Ovary (tissue), 9 donors: ENCODE results near the gene RGS3. TPM values are rescaled to one million over a fixed set of nuclear protein-coding genes. Genes with fewer than 3 reads are reported as not detected.

ENCODE experiments used
- DNase-seq, 5 donors: peaks; one replicate each; pipeline ENCODE4 v3.0.0-alpha.2; 2019 to 2020
- H3K27ac ChIP-seq, 2 donors: fragments of 200-600 bp; one replicate each; pipeline versions ENCODE4 v1.5.1 to v1.8.0; 2019 to 2022
- H3K27me3 ChIP-seq: fragments of 200-600 bp; one replicate; pipeline ENCODE4 v1.8.0; 2022
- H3K36me3 ChIP-seq: fragments of 200-600 bp; sonication (generic); one replicate; pipeline ENCODE4 v1.5.1; 2019
- H3K4me1 ChIP-seq: one replicate; pipeline ENCODE4 v1.8.1; 2013; ENCODE audit warnings: mild to moderate bottlenecking, moderate library complexity; ENCODE audit not compliant: insufficient read depth
- H3K4me3 ChIP-seq: fragments of 200-600 bp; sonication (generic); one replicate; pipeline ENCODE4 v1.5.1; 2017
- H3K9me3 ChIP-seq, 2 donors: fragments of 200-600 bp in 1 of 2; sonication (generic) in 1 of 2; one replicate each; pipeline versions ENCODE4 v1.5.1 to v1.8.1; 2013 to 2019; ENCODE audit warnings: mild to moderate bottlenecking in 1 of 2, moderate library complexity in 1 of 2
- CTCF ChIP-seq, 3 donors: fragments of 450-650 bp in 2 of 3; fragments of 200-600 bp in 1 of 3; IDR thresholded peaks; one replicate each; pipeline versions ENCODE4 v1.5.1 to v1.8.0; 2016 to 2022; ENCODE audit warnings: antibody characterized with exemption in 3 of 3, mild to moderate bottlenecking in 1 of 3
- EP300 ChIP-seq: sonication (generic); formaldehyde crosslinking; IDR thresholded peaks from one replicate; pipeline ENCODE4 v1.6.1; 2017; ENCODE audit warnings: antibody characterized with exemption
- POLR2A ChIP-seq: fragments of 450-650 bp; IDR thresholded peaks from one replicate; pipeline ENCODE4 v1.6.1; 2017; ENCODE audit warnings: antibody characterized with exemption, mild to moderate bottlenecking, moderate library complexity
- WGBS, 3 donors: extraction: QIAGEN DNeasy Blood & Tissue Kit in 1 of 3; methylation state at CpG; one replicate each; pipeline versions ENCODE4 v1.1.5 to v1.1.7; 2013 to 2017; 5-methylcytosine and 5-hydroxymethylcytosine counted together
- intact Hi-C, 4 donors: fragments of 100-400 bp; cut with DNase I; formaldehyde crosslinking; loops; one replicate each; pipeline versions ENCODE4 v1.11.0 to v1.15.1; 2022 to 2023
- polyA plus RNA-seq, 2 donors: library from polyadenylated mRNA; stranded (reverse); fragments of 200-250 nt in 1 of 2; fragments of 350-450 nt in 1 of 2; fragmentation: Illumina TruSeq in 1 of 2; extraction: RNeasy Lipid Tissue Mini Kit (QIAGEN cat#74804) in 1 of 2; gene quantifications; one replicate each; pipeline ENCODE4 v1.2.3, GENCODE V29; 2013 to 2014
- total RNA-seq, 7 donors: library from RNA; depleted of rRNA in 2 of 7; stranded (reverse); fragments of >200 nt in 2 of 7; fragmentation: NEBNext Ultra II Directional in 3 of 7; extraction: Animal tissue kit (Norgen Biotek cat#: 25700) in 3 of 7; gene quantifications; one replicate each; pipeline versions ENCODE4 v1.1.0 to v1.2.4, GENCODE V29; 2016 to 2023
- donor health status: DM: no; HTN: no; CAD: no; lungs with moderate emphysema.
- donor health status: DM: no; HTN: no; CAD: no.
- donor health status: Bipolar disorder and iron deficiency.
- donor health status: DM: yes; HTN: yes; CAD: no.
- donor health status: DM: no; HTN: no; CAD: no.
- donor health status: DM: yes; HTN: yes; CAD: no.

Gene RGS3
- total and polyA plus RNA-seq, 9 donors: 6.1 to 49.3 (median 15.4) TPM

- H3K27ac ChIP-seq: peak overlapping the region in 1 of 2 donors; percentile 68
- H3K4me3 ChIP-seq: no peak overlapping the region
- intact Hi-C loops: loop anchor here in 1 of 4 donors (2.0 kb wide), 1 partner anchor 22 kb away; no protein-coding TSS in a partner anchor
- peaks cover 25% of the 10 kb centered on the region for H3K4me1 ChIP-seq
- H3K27me3 ChIP-seq: no peaks in the 10 kb centered on the region
- H3K36me3 ChIP-seq: no peaks in the 10 kb centered on the region
- no peaks in the 10 kb centered on the region for H3K9me3 ChIP-seq
- TF ChIP-seq POLR2A (no peak), CTCF (IDR thresholded peaks at IDR 0.05) (no peak), EP300 (no peak)
- DNase-seq: peak in 2 of 5 donors; percentile 22 to 36
- 66 to 77% (median 76%) methylated on average over 16 of the region's 16 CpGs for WGBS, 3 donors
Observed at GRCh38 chr9:113616621-113617496, 153.3 kb downstream of the RGS3 start.

DNA sequence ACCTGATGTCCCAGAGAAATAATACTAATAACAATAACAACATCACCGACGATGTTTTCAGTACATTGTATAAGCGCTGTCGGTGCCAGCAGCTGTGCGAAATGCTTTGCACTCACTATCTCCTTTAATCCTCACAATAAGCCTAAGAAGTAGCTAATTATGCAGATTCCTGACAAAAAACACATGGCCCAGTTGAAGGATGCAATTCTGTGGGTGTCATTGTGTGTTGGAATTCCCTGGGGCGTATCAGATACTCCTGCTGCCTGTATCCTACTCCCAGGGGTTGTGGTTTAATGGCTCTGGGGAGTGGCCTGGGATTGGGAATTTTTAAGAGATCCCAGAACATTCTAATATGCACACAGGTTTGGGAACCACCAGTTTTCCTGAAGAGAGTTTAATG, 154.0 kb downstream of the RGS3 start:
- Histone ChIP-seq H3K27me3 (no peaks in the 10 kb centered on the region), H3K4me3 (no peak overlapping the region), H3K36me3 (no peaks in the 10 kb centered on the region), H3K9me3 (no peaks in the 10 kb centered on the region), H3K4me1 (peaks cover 25% of the 10 kb centered on the region), H3K27ac (no peak overlapping the region)
- TF ChIP-seq EP300: no peak
- TF ChIP-seq CTCF (IDR thresholded peaks at IDR 0.05): no peak
- no peak for TF ChIP-seq POLR2A
- intact Hi-C loops: loop anchor here in 1 of 4 donors (2.0 kb wide), 1 partner anchor 23 kb away; no protein-coding TSS in a partner anchor
- DNase-seq: peak in 1 of 5 donors; percentile 23
- 15 to 48% (median 36%) methylated on average over 6 of the region's 6 CpGs for WGBS, 3 donors

- TF ChIP-seq EP300: no peak
- TF ChIP-seq CTCF (IDR thresholded peaks at IDR 0.05): no peak
- TF ChIP-seq POLR2A: no peak
- Histone ChIP-seq H3K27ac (no peak overlapping the region), H3K27me3 (no peaks in the 10 kb centered on the region), H3K36me3 (no peaks in the 10 kb centered on the region), H3K4me3 (no peak overlapping the region), H3K4me1 (peaks cover 23% of the 10 kb centered on the region), H3K9me3 (no peaks in the 10 kb centered on the region)
- WGBS, 3 donors: 86 to 89% (median 86%) methylated on average over 7 of the region's 7 CpGs
- peak in 2 of 5 donors; percentile 18 to 24 for DNase-seq
- intact Hi-C loops: no loop called here
Observed at GRCh38 chr9:113618836-113619490, 155.4 kb downstream of the RGS3 start.

DNA sequence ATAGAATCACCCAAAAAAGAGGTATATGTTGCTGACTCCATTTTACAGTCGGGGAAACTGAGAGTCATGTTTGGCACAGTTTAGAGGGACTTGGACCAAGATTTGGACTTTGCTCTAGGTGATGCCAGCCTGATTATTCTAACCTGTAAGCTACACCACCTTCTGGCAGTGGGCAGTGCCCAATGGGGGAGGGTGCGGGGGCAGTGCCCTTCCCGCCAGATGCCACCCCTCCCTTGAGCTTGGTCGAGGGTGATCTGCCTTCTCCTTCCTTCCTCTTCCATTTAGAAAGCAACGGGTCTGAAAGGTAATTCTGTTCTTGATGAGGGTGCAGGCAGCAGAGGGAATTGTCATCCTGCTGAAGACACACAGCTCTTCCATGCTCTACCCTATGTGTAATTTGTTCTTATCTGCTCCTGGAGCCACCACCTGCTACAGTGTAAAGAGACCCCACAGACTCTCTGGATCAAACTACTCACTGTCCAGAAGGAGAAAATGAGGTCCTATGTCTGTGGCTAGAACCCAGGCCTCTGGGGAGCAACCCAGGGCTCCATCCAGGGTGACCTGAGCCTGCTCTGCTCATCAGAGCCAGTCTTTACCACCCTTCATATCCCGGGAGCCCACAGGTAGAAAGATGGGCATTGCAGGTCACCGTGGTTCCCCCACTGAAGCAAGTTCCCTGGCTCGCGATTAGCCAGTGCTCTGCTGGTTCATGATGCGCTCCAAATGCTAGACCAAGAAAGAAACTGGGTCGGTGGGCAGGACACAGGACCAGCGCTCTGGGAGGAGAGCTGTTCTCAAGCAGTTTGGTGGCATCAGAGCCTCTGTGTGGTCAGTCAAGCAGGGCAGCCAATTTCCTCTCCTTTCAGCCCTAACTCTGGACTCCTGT, 156.2 kb downstream of the RGS3 start:
- WGBS, 3 donors: 72 to 79% (median 76%) methylated on average over 12 of the region's 12 CpGs
- DNase-seq: peak in 2 of 5 donors; percentile 35
- Histone ChIP-seq H3K4me1 (peaks cover 20% of the 10 kb centered on the region), H3K36me3 (no peaks in the 10 kb centered on the region), H3K27ac (peak overlapping the region; percentile 43 to 55), H3K27me3 (no peaks in the 10 kb centered on the region), H3K4me3 (no peak overlapping the region), H3K9me3 (no peaks in the 10 kb centered on the region)
- TF ChIP-seq CTCF (IDR thresholded peaks at IDR 0.05) (no peak), POLR2A (no peak), EP300 (no peak)
- intact Hi-C loops: no loop called here
